ENCODE measurements around the gene MRTFA. TPM values are rescaled to one million over a fixed set of nuclear protein-coding genes. Genes with fewer than 3 reads are reported as not detected.
"Not testable (repeated sequence)": the region's sequence is repeated elsewhere in the genome, so short reads cannot be mapped to it uniquely, and the experiment has no call there.

The MRTFA gene
- total RNA-seq, 1 donor from 2014 or later, result 68.4 TPM

DNA sequence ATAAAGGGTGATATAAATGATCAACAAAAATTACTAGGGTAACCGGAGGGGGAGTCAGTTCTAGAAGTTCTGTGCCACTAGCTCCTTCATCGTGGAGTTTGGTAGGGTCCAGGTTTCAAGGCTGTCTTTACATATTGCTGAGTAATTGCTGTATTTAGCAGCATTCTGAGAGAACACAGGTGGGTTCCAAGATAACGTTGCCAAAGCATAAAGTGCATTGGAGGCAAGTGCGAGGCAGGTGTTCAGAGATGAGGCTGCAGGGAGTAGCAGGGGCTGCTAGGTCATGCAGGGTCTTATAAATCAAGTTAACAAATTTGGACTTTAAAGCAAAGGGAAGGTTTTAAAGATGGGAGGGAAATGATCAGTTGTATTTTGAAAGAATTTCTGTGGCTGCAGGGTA, 248.3 kb downstream of the MRTFA start:
- H3K9me3 Mint-ChIP-seq (ENCODE audit: unreplicated experiment), result no peaks in the 10 kb centered on the region
- peak overlapping the region; percentile 16 for H3K4me3 Mint-ChIP-seq (ENCODE audit: unreplicated experiment)
- TF ChIP-seq, protein P1, sequence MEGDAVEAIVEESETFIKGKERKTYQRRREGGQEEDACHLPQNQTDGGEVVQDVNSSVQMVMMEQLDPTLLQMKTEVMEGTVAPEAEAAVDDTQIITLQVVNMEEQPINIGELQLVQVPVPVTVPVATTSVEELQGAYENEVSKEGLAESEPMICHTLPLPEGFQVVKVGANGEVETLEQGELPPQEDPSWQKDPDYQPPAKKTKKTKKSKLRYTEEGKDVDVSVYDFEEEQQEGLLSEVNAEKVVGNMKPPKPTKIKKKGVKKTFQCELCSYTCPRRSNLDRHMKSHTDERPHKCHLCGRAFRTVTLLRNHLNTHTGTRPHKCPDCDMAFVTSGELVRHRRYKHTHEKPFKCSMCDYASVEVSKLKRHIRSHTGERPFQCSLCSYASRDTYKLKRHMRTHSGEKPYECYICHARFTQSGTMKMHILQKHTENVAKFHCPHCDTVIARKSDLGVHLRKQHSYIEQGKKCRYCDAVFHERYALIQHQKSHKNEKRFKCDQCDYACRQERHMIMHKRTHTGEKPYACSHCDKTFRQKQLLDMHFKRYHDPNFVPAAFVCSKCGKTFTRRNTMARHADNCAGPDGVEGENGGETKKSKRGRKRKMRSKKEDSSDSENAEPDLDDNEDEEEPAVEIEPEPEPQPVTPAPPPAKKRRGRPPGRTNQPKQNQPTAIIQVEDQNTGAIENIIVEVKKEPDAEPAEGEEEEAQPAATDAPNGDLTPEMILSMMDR (IDR thresholded peaks at IDR 0.05; ENCODE audit: unreplicated experiment), result no peak
- peaks cover 37% of the 10 kb centered on the region for H3K4me1 Mint-ChIP-seq (ENCODE audit: unreplicated experiment)
- peak overlapping the region; percentile 72 for H3K27ac Mint-ChIP-seq (ENCODE audit: unreplicated experiment)
- H3K27me3 Mint-ChIP-seq (ENCODE audit: unreplicated experiment), result peaks cover 3% of the 10 kb centered on the region
- H3K36me3 Mint-ChIP-seq (ENCODE audit: low read depth, unreplicated experiment), result peaks cover 18% of the 10 kb centered on the region
- DNase-seq (ENCODE audit: low spot score), result no peak

DNA sequence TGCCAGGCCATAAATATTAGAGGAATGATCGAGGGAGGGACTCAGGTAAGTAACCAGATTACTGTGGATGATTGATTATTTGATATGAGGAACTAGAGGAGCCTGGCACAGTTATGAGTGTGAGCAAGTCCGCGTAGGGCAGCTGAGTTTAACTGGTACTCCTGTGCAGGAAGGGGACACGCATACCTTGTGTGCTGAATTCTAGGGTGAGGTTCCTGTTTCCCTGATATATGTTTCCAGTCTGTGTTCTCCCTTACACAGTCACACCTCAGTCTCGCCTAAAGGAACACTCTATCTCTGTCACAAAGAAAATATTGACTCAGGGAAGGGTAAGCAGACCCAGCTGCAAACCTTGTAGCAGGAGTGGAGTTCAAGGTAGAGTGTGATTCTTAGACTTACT, 248.8 kb downstream of the MRTFA start:
- peak overlapping the region; percentile 16 for H3K4me3 Mint-ChIP-seq (ENCODE audit: unreplicated experiment)
- TF ChIP-seq, protein P1 (IDR thresholded peaks at IDR 0.05; ENCODE audit: unreplicated experiment), result no peak
- H3K9me3 Mint-ChIP-seq (ENCODE audit: unreplicated experiment), result no peaks in the 10 kb centered on the region
- peaks cover 18% of the 10 kb centered on the region for H3K36me3 Mint-ChIP-seq (ENCODE audit: low read depth, unreplicated experiment)
- DNase-seq (ENCODE audit: low spot score), result no peak
- H3K27me3 Mint-ChIP-seq (ENCODE audit: unreplicated experiment), result peaks cover 3% of the 10 kb centered on the region
- H3K27ac Mint-ChIP-seq (ENCODE audit: unreplicated experiment), result peak overlapping the region; percentile 85
- peaks cover 38% of the 10 kb centered on the region for H3K4me1 Mint-ChIP-seq (ENCODE audit: unreplicated experiment)

DNA sequence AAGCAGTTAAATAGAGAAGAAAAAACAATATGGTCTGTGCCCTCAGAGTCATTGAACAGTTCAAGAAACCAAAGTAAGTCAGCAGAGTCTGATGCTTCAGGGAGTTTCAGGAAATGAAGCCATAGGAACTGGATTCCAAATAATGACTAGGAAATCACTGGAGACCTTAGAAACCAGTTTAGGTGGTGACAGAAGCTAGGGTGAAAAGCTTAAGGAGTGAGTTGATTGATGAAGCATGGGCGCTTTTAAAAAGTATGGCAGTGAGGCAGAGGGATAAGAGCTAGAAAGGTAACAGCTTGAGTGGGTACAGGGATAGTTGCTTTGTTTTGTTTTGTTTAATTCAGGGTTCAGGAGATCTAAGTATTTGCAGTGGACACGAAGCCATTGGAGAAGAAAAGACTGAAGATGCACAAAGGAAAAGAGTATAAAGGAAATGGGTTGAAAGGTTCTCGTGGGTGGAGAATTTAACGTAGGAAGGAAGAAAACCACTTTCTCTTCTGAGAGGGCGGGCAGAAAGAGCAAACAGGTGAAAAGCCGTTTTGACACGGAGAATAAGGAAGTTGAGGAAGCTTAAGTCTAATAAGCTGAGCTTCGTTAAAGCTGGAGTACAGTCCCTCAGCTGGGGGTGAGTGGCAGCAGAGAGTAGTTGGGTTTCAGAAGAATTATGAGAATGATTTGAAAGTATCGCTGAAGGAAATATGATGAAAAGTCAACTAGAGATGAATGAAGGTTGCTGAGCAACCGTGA, 251.3 kb downstream of the MRTFA start:
- peak overlapping the region; percentile 75 for H3K27ac Mint-ChIP-seq (ENCODE audit: unreplicated experiment)
- peaks cover 35% of the 10 kb centered on the region for H3K4me1 Mint-ChIP-seq (ENCODE audit: unreplicated experiment)
- peaks cover 3% of the 10 kb centered on the region for H3K27me3 Mint-ChIP-seq (ENCODE audit: unreplicated experiment)
- no peaks in the 10 kb centered on the region for H3K9me3 Mint-ChIP-seq (ENCODE audit: unreplicated experiment)
- H3K4me3 Mint-ChIP-seq (ENCODE audit: unreplicated experiment), result no peak overlapping the region
- TF ChIP-seq, protein P1 (IDR thresholded peaks at IDR 0.05; ENCODE audit: unreplicated experiment), result no peak
- peaks cover 11% of the 10 kb centered on the region for H3K36me3 Mint-ChIP-seq (ENCODE audit: low read depth, unreplicated experiment)
- DNase-seq (ENCODE audit: low spot score), result no peak

DNA sequence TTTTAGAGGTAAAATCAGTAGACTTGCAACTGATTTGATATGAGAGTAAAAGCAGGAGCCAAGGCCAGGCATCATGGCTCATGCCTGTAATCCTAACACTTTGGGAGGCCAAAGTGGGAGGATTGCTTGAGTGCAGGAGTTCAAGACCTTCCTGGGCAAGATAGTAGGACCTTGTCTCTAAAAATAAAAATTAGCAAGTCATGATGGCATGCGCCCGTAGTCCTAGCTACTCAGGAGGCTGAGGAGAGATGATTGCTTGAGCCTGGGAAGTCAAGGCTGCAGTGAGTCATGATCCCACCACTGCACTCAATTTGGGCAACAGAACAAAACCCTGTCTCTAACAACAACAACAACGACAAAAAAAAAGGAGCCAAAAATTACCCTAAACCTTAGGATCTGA, 252.6 kb downstream of the MRTFA start:
- peaks cover 9% of the 10 kb centered on the region for H3K36me3 Mint-ChIP-seq (ENCODE audit: low read depth, unreplicated experiment)
- H3K9me3 Mint-ChIP-seq (ENCODE audit: unreplicated experiment), result no peaks in the 10 kb centered on the region
- H3K4me1 Mint-ChIP-seq (ENCODE audit: unreplicated experiment), result peaks cover 34% of the 10 kb centered on the region
- DNase-seq (ENCODE audit: low spot score), result no peak
- H3K4me3 Mint-ChIP-seq (ENCODE audit: unreplicated experiment), result no peak overlapping the region
- TF ChIP-seq, protein P1 (IDR thresholded peaks at IDR 0.05; ENCODE audit: unreplicated experiment), result no peak
- H3K27me3 Mint-ChIP-seq (ENCODE audit: unreplicated experiment), result peaks cover 3% of the 10 kb centered on the region
- H3K27ac Mint-ChIP-seq (ENCODE audit: unreplicated experiment), result no peak overlapping the region

DNA sequence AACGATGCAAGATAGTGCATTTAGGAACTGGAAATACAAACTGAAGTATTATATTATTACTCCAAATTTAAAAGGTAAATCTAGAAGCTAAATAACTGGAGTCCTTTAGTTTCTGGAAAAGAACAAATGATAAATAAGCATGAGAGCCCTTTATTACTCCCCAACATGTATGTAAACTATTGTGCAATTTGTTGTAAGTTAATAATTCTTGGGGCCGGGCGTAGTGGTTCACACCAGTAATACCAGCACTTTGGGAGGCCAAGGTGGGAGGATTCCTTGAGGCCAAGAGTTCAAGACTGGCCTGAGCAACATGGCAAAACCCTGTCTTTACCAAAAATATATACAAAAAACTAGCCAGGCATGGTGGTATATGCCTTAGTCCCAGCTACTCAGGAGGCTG, 255.1 kb downstream of the MRTFA start:
- H3K9me3 Mint-ChIP-seq (ENCODE audit: unreplicated experiment), result no peaks in the 10 kb centered on the region
- H3K27me3 Mint-ChIP-seq (ENCODE audit: unreplicated experiment), result peaks cover 1% of the 10 kb centered on the region
- peaks cover 17% of the 10 kb centered on the region for H3K4me1 Mint-ChIP-seq (ENCODE audit: unreplicated experiment)
- no peak overlapping the region for H3K27ac Mint-ChIP-seq (ENCODE audit: unreplicated experiment)
- TF ChIP-seq, protein P1 (IDR thresholded peaks at IDR 0.05; ENCODE audit: unreplicated experiment), result no peak
- H3K36me3 Mint-ChIP-seq (ENCODE audit: low read depth, unreplicated experiment), result no peaks in the 10 kb centered on the region
- DNase-seq (ENCODE audit: low spot score), result no peak
- H3K4me3 Mint-ChIP-seq (ENCODE audit: unreplicated experiment), result no peak overlapping the region

DNA sequence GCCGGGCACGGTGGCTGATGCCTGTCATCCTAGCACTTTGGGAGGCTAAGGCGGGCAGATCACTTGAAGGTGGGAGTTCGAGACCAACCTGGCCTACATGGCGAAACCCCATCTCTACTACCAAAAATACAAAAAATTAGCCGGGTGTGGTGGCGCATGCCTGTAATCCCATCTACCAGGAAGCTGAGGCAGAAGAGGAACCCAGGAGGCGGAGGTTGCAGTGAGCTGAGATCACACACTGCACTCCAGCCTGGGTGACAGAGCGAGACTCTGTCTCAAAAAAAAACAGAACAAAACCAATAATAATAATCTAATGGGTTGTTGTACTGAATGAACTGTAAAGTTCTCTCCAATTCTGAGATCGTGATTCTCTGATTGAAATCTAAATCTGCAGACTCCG, 258.1 kb downstream of the MRTFA start:
- not testable (repeated sequence) for H3K4me3 Mint-ChIP-seq (ENCODE audit: unreplicated experiment); H3K9me3 Mint-ChIP-seq (ENCODE audit: unreplicated experiment); H3K4me1 Mint-ChIP-seq (ENCODE audit: unreplicated experiment); H3K27me3 Mint-ChIP-seq (ENCODE audit: unreplicated experiment); H3K27ac Mint-ChIP-seq (ENCODE audit: unreplicated experiment); DNase-seq (ENCODE audit: low spot score); H3K36me3 Mint-ChIP-seq (ENCODE audit: low read depth, unreplicated experiment)
